GM12878 (cell line): ENCODE measurements around the gene ADAM23. TPM values are rescaled to one million over a fixed set of nuclear protein-coding genes. Genes with fewer than 3 reads are reported as not detected.

ENCODE experiments used
- ATAC-seq: fragments of 200-7000 bp; cut with Tn5 transposase; 3 replicates; pipeline ENCODE4 v1.9.1; 2020; ENCODE audit warnings: mild to moderate bottlenecking, moderate library complexity
- BruUV-seq: library from RNA; stranded (reverse); fragments of 400-500 nt; replicated peaks from 2 replicates; lab custom pipeline; 2021; lab: Mats Ljungman, UMichigan
- CTCF ChIA-PET: fragments of 300-600 bp; sonication (Branson Sonifier 250); formaldehyde crosslinking; extraction: SDS; loops from one replicate; lab custom pipeline; 2021; ENCODE audit warnings: inconsistent platforms; lab: Yijun Ruan, JAX
- POLR2A ChIA-PET: fragments of 350-600 bp; formaldehyde crosslinking; extraction: SDS; loops from one replicate; lab custom pipeline; 2021; ENCODE audit warnings: inconsistent platforms; lab: Charles Lee
- RAD21 ChIA-PET: fragments of 300-600 bp; sonication (Branson Sonifier 250); formaldehyde crosslinking; loops from one replicate; lab custom pipeline; 2023; ENCODE audit warnings: antibody characterized with exemption; ENCODE audit not compliant: unreplicated experiment; lab: Charles Lee
- SMC1A ChIA-PET: fragments of 300-600 bp; sonication (Branson Sonifier 250); formaldehyde crosslinking; loops from one replicate; lab custom pipeline; 2023; ENCODE audit not compliant: unreplicated experiment, uncharacterized antibody; lab: Charles Lee
- DNase-seq: peaks from one replicate; pipeline ENCODE4 v3.0.0-alpha.2; 2011; ENCODE audit warnings: low read depth, low spot score
- FAIRE-seq: peaks from 3 replicates; lab custom pipeline; 2011; peaks lifted over from hg19 to GRCh38; lab: Jason Lieb, UNC
- H2AFZ ChIP-seq: 2 replicates; pipeline ENCODE4 v1.6.0; 2011; ENCODE audit warnings: low read depth, low read length, control low read depth; ENCODE audit not compliant: control insufficient read depth
- H3K27ac ChIP-seq: 2 replicates; pipeline ENCODE4 v1.5.1; 2011; ENCODE audit warnings: control low read depth; ENCODE audit not compliant: control insufficient read depth, insufficient read depth
- H3K27me3 ChIP-seq, 2 experiments: replicated peaks in 1 of 2; 2 replicates each; pipeline versions ENCODE4 v1.6.0 to v1.6.1; 2011; ENCODE audit warnings: low read length in 1 of 2; ENCODE audit not compliant: control insufficient read depth in 2 of 2, insufficient read depth in 2 of 2
- H3K36me3 ChIP-seq, 2 experiments: 2 replicates each; pipeline ENCODE4 v1.5.1; 2011; ENCODE audit warnings: low read length in 1 of 2; ENCODE audit not compliant: control insufficient read depth in 2 of 2, insufficient read depth in 2 of 2
- H3K4me1 ChIP-seq: 2 replicates; pipeline ENCODE4 v1.6.1; 2011; ENCODE audit warnings: mild to moderate bottlenecking, low read length, moderate library complexity, mixed read lengths; ENCODE audit not compliant: control insufficient read depth, insufficient read depth
- H3K4me2 ChIP-seq: 2 replicates; pipeline ENCODE4 v1.6.0; 2011; ENCODE audit warnings: control low read depth; ENCODE audit not compliant: control insufficient read depth, insufficient read depth
- H3K4me3 ChIP-seq: fragments of 200-600 bp; sonication (generic); 2 replicates; pipeline ENCODE4 v1.5.1; 2016
- H3K79me2 ChIP-seq: 2 replicates; pipeline ENCODE4 v1.6.0; 2011; ENCODE audit warnings: low read length; ENCODE audit not compliant: control insufficient read depth, insufficient read depth
- H3K9ac ChIP-seq: 2 replicates; pipeline ENCODE4 v1.8.0; 2011; ENCODE audit warnings: low read length, control low read depth, mixed read lengths; ENCODE audit not compliant: control insufficient read depth, insufficient read depth
- H3K9me3 ChIP-seq: replicated peaks from 3 replicates; pipeline ENCODE4 v1.5.1; 2011; ENCODE audit warnings: mild to moderate bottlenecking, low read length; ENCODE audit not compliant: control insufficient read depth, insufficient read depth
- H4K20me1 ChIP-seq: 2 replicates; pipeline ENCODE4 v1.6.0; 2011; ENCODE audit not compliant: control insufficient read depth, insufficient read depth
- ASH2L ChIP-seq: fragments of 300-600, 200-600 bp; sonication (generic); IDR thresholded peaks from 2 replicates; pipeline ENCODE4 v1.6.1; 2017; ENCODE audit warnings: low read depth, mild to moderate bottlenecking, borderline replicate concordance
- CREB1 ChIP-seq: IDR thresholded peaks from 2 replicates; pipeline ENCODE4 v1.6.1; 2012; ENCODE audit warnings: low read depth, mild to moderate bottlenecking, inconsistent platforms
- ESRRA ChIP-seq: IDR thresholded peaks from 2 replicates; pipeline ENCODE4 v1.6.1; 2012; ENCODE audit warnings: mild to moderate bottlenecking, low read length, improper control_type of control experiment
- ETV6 ChIP-seq, 2 experiments: fragments of 450-650 bp in 1 of 2; IDR thresholded peaks in 1 of 2; conservative IDR thresholded peaks in 1 of 2; 2 replicates each; pipeline ENCODE4 v1.6.1; 2014; ENCODE audit warnings: antibody characterized with exemption in 1 of 2, borderline replicate concordance in 1 of 2, low read depth in 1 of 2, mild to moderate bottlenecking in 1 of 2, moderate library complexity in 1 of 2
- FOS ChIP-seq: IDR thresholded peaks from 3 replicates; pipeline ENCODE4 v1.6.1; 2011; ENCODE audit warnings: borderline replicate concordance; ENCODE audit not compliant: insufficient read length; ENCODE audit errors: extremely low read depth
- HCFC1 ChIP-seq: fragments of 150-350 bp; IDR thresholded peaks from 2 replicates; pipeline ENCODE4 v1.6.1; 2014; ENCODE audit warnings: low read length
- HDGF ChIP-seq: fragments of 450-650 bp; IDR thresholded peaks from 2 replicates; pipeline ENCODE4 v1.6.1; 2016; ENCODE audit warnings: antibody characterized with exemption
- KLF5 ChIP-seq: fragments of 450-650 bp; IDR thresholded peaks from 2 replicates; pipeline ENCODE4 v1.6.1; 2014; ENCODE audit warnings: mild to moderate bottlenecking; ENCODE audit not compliant: partially characterized antibody
- MTA3 ChIP-seq: IDR thresholded peaks from 2 replicates; pipeline ENCODE4 v1.6.1; 2012; ENCODE audit warnings: low read length, inconsistent platforms, borderline replicate concordance
- NR2F1 ChIP-seq: fragments of 450-650 bp; conservative IDR thresholded peaks from 2 replicates; pipeline ENCODE4 v1.6.1; 2017; ENCODE audit warnings: mild to moderate bottlenecking
- PBX3 ChIP-seq: IDR thresholded peaks from 2 replicates; pipeline ENCODE4 v1.6.1; 2011; ENCODE audit warnings: mild to moderate bottlenecking, low read depth, low read length, moderate library complexity; ENCODE audit not compliant: insufficient replicate concordance
- POLR2A ChIP-seq: IDR thresholded peaks from 2 replicates; pipeline ENCODE4 v1.6.1; 2011; ENCODE audit warnings: low read depth, mild to moderate bottlenecking, low read length
- RBBP5 ChIP-seq: fragments of 200-600 bp; sonication (generic); conservative IDR thresholded peaks from 2 replicates; pipeline ENCODE4 v1.6.1; 2016
- RELB ChIP-seq: fragments of 450-650 bp; IDR thresholded peaks from 2 replicates; pipeline ENCODE4 v1.6.1; 2017; ENCODE audit warnings: low read depth, mild to moderate bottlenecking, moderate library complexity
- RFX5 ChIP-seq: IDR thresholded peaks from 2 replicates; pipeline ENCODE4 v1.6.1; 2011; ENCODE audit warnings: low read depth, low read length, improper control_type of control experiment
- SP1 ChIP-seq: IDR thresholded peaks from one replicate; pipeline ENCODE4 v1.6.1; 2011; ENCODE audit warnings: low read depth, low read length
- SUPT20H ChIP-seq: IDR thresholded peaks from 2 replicates; pipeline ENCODE4 v1.6.1; 2011; ENCODE audit warnings: low read depth, mild to moderate bottlenecking, low read length, moderate library complexity, borderline replicate concordance; ENCODE audit not compliant: control insufficient read depth
- TCF7 ChIP-seq: IDR thresholded peaks from 2 replicates; pipeline ENCODE4 v1.6.1; 2014; ENCODE audit warnings: antibody characterized with exemption, borderline replicate concordance
- ZSCAN29 ChIP-seq: fragments of 450-650 bp; IDR thresholded peaks from 2 replicates; pipeline ENCODE4 v1.6.1; 2017; ENCODE audit warnings: mild to moderate bottlenecking, moderate library complexity
- WGBS: methylation state at CpG from one replicate; pipeline ENCODE4 v1.1.6; 2016; ENCODE audit warnings: low lambda C conversion rate; ENCODE audit not compliant: insufficient replicate concordance, insufficient coverage; ENCODE audit errors: missing lambda C conversion rate; 5-methylcytosine and 5-hydroxymethylcytosine counted together
- in situ Hi-C: fragments of 300-500 bp; cut with MboI; formaldehyde crosslinking; loops from 9 replicates; pipeline ENCODE4 v1.14.3; 2018; ENCODE audit warnings: mixed read lengths
- intact Hi-C: fragments of 100-400 bp; cut with micrococcal nuclease; formaldehyde crosslinking; loops from one replicate; pipeline ENCODE4 v1.14.2; 2022; ENCODE audit not compliant: unreplicated experiment
- polyA plus RNA-seq, 11 experiments: library from polyadenylated mRNA; depleted of rRNA in 4 of 11; unstranded in 6 of 11; stranded (reverse) in 5 of 11; fragments of >200 nt; fragmentation: Nextera tagmentation in 4 of 11; fragmentation: Illumina TruSeq in 1 of 11; extraction: Ambion mirVana in 4 of 11; extraction: Trizol in 1 of 11; gene quantifications; 1 replicate in 1 of 11; 2 replicates in 10 of 11; pipeline versions ENCODE4 v1.2.1 to v1.2.3, GENCODE V29; 2011 to 2016; ENCODE audit warnings: inconsistent platforms in 2 of 11, missing spikeins in 2 of 11, low read depth in 1 of 11
- total RNA-seq, 4 experiments: library from RNA; depleted of rRNA in 3 of 4; stranded (reverse); fragments of >200 nt in 3 of 4; fragmentation: Illumina TruSeq in 1 of 4; extraction: Trizol in 1 of 4; gene quantifications; 2 replicates each; pipeline versions ENCODE4 v1.2.1 to v1.2.3, GENCODE V29; 2013 to 2021
- TF ChIP-seq, protein P1 (sequence below): fragments of 450-650 bp; IDR thresholded peaks from 2 replicates; pipeline ENCODE4 v1.6.1; 2018; ENCODE audit warnings: borderline replicate concordance, mild to moderate bottlenecking; ENCODE audit not compliant: partially characterized antibody

ADAM23 gene
- total and polyA plus RNA-seq, 10 of the 15 experiments (the other 5 are each of a cell fraction or from before 2014, with no cell fraction given): 5.7 to 41.8 (median 15.6) TPM

- Histone ChIP-seq H3K4me1 (no peaks in the 10 kb centered on the region), H3K9me3 (no peaks in the 10 kb centered on the region), H2AFZ (no peak overlapping the region), H3K27ac (no peak overlapping the region), H3K4me3 (no peak overlapping the region), H3K79me2 (no peaks in the 10 kb centered on the region), H3K4me2 (no peak overlapping the region), H4K20me1 (no peaks in the 10 kb centered on the region), H3K9ac (no peak overlapping the region), H3K27me3 (no peaks in the 10 kb centered on the region), H3K36me3 (no peaks in the 10 kb centered on the region)
- no TSS peak for BruUV-seq
- intact Hi-C loops (no loop called here), in situ Hi-C loops (no loop called here)
- FAIRE-seq (no peak), ATAC-seq (no peak), DNase-seq (no peak)
- ChIA-PET SMC1A (no interaction called here), POLR2A (no interaction called here), CTCF (interaction anchor here (0.6 kb wide), 1 partner anchor 31 kb away, joined by 3 read pairs; no protein-coding TSS in a partner anchor), RAD21 (no interaction called here)
- TF ChIP-seq RBBP5: no peak
- TF ChIP-seq ESRRA: no peak
- no peak for TF ChIP-seq SUPT20H
- TF ChIP-seq KLF5: no peak
- no peak for TF ChIP-seq PBX3
- no peak for TF ChIP-seq SP1
- TF ChIP-seq, protein P1, sequence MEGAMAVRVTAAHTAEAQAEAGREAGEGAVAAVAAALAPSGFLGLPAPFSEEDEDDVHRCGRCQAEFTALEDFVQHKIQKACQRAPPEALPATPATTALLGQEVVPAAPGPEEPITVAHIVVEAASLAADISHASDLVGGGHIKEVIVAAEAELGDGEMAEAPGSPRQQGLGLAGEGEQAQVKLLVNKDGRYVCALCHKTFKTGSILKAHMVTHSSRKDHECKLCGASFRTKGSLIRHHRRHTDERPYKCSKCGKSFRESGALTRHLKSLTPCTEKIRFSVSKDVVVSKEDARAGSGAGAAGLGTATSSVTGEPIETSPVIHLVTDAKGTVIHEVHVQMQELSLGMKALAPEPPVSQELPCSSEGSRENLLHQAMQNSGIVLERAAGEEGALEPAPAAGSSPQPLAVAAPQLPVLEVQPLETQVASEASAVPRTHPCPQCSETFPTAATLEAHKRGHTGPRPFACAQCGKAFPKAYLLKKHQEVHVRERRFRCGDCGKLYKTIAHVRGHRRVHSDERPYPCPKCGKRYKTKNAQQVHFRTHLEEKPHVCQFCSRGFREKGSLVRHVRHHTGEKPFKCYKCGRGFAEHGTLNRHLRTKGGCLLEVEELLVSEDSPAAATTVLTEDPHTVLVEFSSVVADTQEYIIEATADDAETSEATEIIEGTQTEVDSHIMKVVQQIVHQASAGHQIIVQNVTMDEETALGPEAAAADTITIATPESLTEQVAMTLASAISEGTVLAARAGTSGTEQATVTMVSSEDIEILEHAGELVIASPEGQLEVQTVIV: no peak
- TF ChIP-seq HCFC1: no peak
- TF ChIP-seq TCF7: no peak
- TF ChIP-seq ETV6 (conservative IDR thresholded peaks at IDR 0.05 in 1 of 2, IDR thresholded peaks at IDR 0.05 in 1 of 2; ENCODE audit: borderline replicate concordance in 1 of 2, low read depth in 1 of 2): no peak
- no peak for TF ChIP-seq CREB1
- no peak for TF ChIP-seq HDGF
- TF ChIP-seq RFX5: no peak
- no peak for TF ChIP-seq ZSCAN29
- no peak for TF ChIP-seq FOS
- no peak for TF ChIP-seq RELB
- TF ChIP-seq MTA3: no peak
- no peak for TF ChIP-seq POLR2A
- no peak for TF ChIP-seq NR2F1
- no peak for TF ChIP-seq ASH2L
- WGBS: 0% methylated on average over 1 of the region's 1 CpG
These were observed 204.7 kb downstream of the ADAM23 start for GRCh38 chr2:206647985-206648384.
